Esophagus (tissue), 2 donors: ENCODE measurements around the gene TTC39C. TPM values are rescaled to one million over a fixed set of nuclear protein-coding genes. Genes with fewer than 3 reads are reported as not detected.
"Not testable (repeated sequence)": the region's sequence is repeated elsewhere in the genome, so short reads cannot be mapped to it uniquely, and the experiment has no call there.

Experiments used
- H3K27ac ChIP-seq, 2 donors: one replicate each; pipeline ENCODE4 v1.5.1; 2013; ENCODE audit warnings: low read depth in 2 of 2, mild to moderate bottlenecking in 2 of 2, inconsistent platforms in 1 of 2, low read length in 1 of 2, moderate library complexity in 1 of 2
- H3K27me3 ChIP-seq, 2 donors: one replicate each; pipeline ENCODE4 v1.6.1; 2013; ENCODE audit warnings: low read length in 2 of 2, control low read depth in 1 of 2, mild to moderate bottlenecking in 1 of 2; ENCODE audit not compliant: insufficient read depth in 2 of 2, control insufficient read depth in 1 of 2
- H3K36me3 ChIP-seq, 2 donors: one replicate each; pipeline ENCODE4 v1.6.1; 2013; ENCODE audit warnings: low read length in 1 of 2; ENCODE audit not compliant: control insufficient read depth in 2 of 2, insufficient read depth in 2 of 2
- H3K4me1 ChIP-seq, 2 donors: one replicate each; pipeline ENCODE4 v1.6.1; 2013; ENCODE audit warnings: low read length in 1 of 2; ENCODE audit not compliant: control insufficient read depth in 2 of 2, insufficient read depth in 2 of 2
- H3K4me3 ChIP-seq, 2 donors: one replicate each; pipeline ENCODE4 v1.5.1; 2013; ENCODE audit warnings: low read length in 2 of 2, mild to moderate bottlenecking in 2 of 2, low read depth in 1 of 2, moderate library complexity in 1 of 2
- H3K9me3 ChIP-seq, 2 donors: one replicate each; pipeline ENCODE4 v1.6.1; 2013; ENCODE audit warnings: mild to moderate bottlenecking in 2 of 2, low read depth in 1 of 2, low read length in 1 of 2, moderate library complexity in 1 of 2; ENCODE audit not compliant: control insufficient read depth in 2 of 2, insufficient read depth in 1 of 2
- WGBS, 2 donors: extraction: QIAGEN DNeasy Blood & Tissue Kit; methylation state at CpG; one replicate each; pipeline ENCODE4 v1.1.7; 2013; 5-methylcytosine and 5-hydroxymethylcytosine counted together
- polyA plus RNA-seq, 2 donors: library from polyadenylated mRNA; stranded (reverse); fragments of 200-250 nt; gene quantifications; one replicate each; pipeline ENCODE4 v1.2.3, GENCODE V29; 2013
- donor health status: healthy with polysubstance abuse.
- donor health status: Bipolar disorder and iron deficiency.

Gene TTC39C
- polyA plus RNA-seq, 2 donors, result 8.5 to 11.2 TPM

DNA sequence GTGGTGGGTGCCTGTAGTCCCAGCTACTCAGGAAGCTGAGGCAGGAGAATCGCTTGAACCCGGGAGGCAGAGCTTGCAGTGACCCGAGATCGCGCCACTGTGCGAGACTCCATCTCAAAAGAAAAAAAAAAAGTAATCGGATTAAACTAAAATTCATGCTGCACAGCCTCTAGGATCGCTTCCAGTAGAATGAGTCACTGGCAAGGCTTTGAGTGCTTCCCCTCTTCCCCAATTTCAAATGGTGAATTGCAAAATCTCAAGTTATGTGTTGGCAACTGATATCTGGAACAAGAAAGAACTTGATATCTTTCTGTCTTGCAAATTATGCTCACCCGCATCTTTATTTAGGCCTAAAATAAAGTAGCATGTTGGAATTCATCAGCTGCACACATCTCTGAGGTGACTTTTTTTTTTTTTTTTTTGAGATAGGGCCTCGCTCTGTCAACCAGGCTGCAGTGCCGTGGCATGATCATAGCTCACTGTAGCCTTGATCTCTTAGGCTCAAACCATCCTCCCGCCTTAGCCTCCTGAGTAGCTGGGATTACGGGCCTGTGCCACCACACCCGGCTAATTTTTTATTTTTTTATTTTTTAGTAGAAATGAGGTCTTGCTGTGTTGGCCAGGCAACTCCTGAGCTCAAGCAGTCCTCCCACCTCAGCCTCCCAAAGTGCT, 12.7 kb downstream of the TTC39C start:
- Histone ChIP-seq H3K9me3 (no peaks in the 10 kb centered on the region), H3K4me3 (no peak overlapping the region), H3K36me3 (no peaks in the 10 kb centered on the region), H3K27me3 (no peaks in the 10 kb centered on the region), H3K4me1 (peaks cover 6 to 9% of the 10 kb centered on the region in 2 donors), H3K27ac (peak overlapping the region; percentile 86 to 91)
- 38 to 54% methylated on average over 14 of the region's 14 CpGs for WGBS, 2 donors

DNA sequence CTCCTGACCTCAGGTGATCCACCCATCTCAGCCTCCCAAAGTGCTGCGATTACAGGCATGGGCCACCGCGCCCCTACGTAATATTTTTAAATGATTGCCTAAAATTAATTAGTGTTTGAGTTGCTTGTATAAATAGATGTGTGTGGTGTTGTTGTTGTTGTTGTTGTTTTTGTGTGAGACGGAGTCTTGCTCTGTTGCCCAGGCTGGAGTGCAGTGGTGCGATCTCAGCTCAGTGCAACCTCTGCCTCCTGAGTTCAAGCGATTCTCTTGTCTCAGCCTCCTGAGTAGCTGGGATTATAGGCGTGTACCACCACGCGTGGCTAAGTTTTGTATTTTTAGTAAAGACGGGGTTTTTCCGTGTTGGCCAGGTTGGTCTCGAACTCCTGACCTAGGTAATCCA, 14.4 kb downstream of the TTC39C start:
- not testable (repeated sequence) for H3K27me3 ChIP-seq, H3K9me3 ChIP-seq, H3K4me3 ChIP-seq, H3K27ac ChIP-seq, H3K4me1 ChIP-seq, H3K36me3 ChIP-seq
- WGBS, 2 donors, result 96% methylated on average over 13 of the region's 13 CpGs

DNA sequence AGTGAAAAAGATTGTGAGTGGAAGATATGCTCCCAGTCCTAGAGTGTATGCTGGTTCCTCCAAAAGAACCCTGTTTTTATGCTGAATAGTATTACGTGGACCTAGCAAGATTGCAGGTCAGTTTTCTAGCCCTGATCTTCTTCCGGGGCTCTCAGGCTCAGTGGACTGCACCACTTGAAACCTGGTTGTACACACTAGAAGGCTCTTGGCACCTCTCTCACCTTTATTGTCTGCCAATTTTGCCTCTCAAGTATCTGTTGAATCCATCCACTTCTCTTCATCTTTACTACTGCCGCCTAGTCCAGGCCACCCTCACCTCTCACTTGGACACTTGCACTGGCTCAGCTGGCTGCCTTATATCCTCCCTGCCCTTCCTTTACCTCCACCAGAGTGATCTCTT, 16.8 kb downstream of the TTC39C start:
- H3K4me3 ChIP-seq, result no peak overlapping the region
- no peaks in the 10 kb centered on the region for H3K4me1 ChIP-seq
- H3K9me3 ChIP-seq, result no peaks in the 10 kb centered on the region
- H3K27ac ChIP-seq, result no peak overlapping the region
- H3K36me3 ChIP-seq, result peaks cover 0 to 2% of the 10 kb centered on the region in 2 donors
- WGBS, 2 donors, result 90 to 100% methylated on average over 3 of the region's 3 CpGs
- no peaks in the 10 kb centered on the region for H3K27me3 ChIP-seq

DNA sequence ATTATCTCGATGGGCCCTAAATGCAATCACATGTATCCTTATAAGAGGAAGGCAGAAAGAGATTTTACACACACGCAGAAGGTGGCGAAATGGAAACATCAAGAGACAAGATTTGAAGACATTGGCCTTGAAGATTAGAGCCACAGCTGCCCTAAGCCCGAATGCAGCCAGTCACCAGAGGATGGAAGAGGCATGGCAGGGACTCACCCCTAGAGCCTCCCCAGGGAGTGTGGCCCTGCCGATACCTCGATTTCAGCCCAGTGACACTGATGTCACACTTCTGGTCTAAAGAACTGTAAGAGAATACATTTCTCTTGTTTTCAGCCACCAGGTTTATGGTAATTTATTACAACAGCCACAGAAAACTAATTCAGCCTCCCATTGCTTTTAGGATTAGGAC, 17.4 kb downstream of the TTC39C start:
- Histone ChIP-seq H3K9me3 (no peaks in the 10 kb centered on the region), H3K36me3 (peaks cover 0 to 2% of the 10 kb centered on the region in 2 donors), H3K27me3 (no peaks in the 10 kb centered on the region), H3K27ac (no peak overlapping the region), H3K4me1 (no peaks in the 10 kb centered on the region), H3K4me3 (no peak overlapping the region)
- 94 to 96% methylated on average over 6 of the region's 6 CpGs for WGBS, 2 donors

DNA sequence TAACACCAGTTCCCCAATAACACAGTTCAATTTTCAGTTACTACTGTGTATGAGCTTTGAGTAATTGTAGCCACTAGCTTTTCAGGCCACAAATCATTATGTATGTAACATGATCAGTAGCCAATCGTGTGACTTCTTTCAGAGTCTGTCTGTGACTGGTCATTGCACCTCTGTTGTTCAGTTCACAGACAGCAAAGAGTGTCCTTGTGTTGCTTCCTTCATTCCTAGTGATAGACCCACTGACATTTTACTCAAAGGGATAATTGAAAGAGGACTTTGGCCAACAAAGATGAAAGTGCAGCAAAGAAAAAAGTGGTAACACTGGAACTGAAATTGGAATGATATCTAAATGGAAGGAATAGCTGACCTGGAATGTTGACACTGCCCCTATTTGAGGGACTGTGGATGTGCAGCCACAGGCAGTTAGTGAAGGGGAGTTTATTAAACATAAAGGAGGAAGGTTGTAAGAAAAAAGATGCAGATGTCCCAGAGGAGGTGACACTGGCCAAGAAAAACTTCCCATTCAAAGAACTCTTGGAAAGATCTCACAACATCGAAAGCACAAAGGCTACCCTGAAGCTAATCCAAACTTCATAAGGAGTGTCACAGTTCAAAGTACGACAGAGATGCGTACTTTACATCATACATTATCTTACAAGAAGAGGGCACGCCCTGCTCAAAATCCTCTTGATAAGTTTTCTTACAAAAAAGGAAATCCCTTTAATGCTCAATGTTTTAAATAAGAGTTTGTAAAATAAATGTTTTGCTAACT, 19.3 kb downstream of the TTC39C start:
- Histone ChIP-seq H3K4me1 (no peaks in the 10 kb centered on the region), H3K4me3 (no peak overlapping the region), H3K27me3 (no peaks in the 10 kb centered on the region), H3K27ac (no peak overlapping the region), H3K36me3 (peaks cover 0 to 2% of the 10 kb centered on the region in 2 donors), H3K9me3 (no peaks in the 10 kb centered on the region)
- 63 to 70% methylated on average over 5 of the region's 5 CpGs for WGBS, 2 donors

DNA sequence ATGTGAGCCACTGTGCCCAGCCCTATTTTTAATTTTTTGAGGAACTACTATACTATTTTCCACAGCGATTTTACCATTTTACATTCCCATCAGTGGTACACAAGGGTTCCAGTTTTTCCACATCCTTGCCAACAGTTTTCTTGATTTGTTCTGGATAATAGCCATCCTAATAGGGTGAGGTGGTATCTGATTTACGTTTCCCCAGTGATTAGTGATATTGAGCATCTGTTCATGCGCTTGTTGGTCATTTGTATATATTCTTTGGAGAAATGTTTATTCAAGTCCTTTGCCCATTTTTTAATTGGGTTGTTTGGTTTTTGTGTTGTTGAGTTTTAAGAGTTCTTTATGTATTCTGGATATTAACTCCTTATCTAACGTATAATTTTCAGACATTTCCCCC, 20.8 kb downstream of the TTC39C start:
- H3K4me1 ChIP-seq, result no peaks in the 10 kb centered on the region

DNA sequence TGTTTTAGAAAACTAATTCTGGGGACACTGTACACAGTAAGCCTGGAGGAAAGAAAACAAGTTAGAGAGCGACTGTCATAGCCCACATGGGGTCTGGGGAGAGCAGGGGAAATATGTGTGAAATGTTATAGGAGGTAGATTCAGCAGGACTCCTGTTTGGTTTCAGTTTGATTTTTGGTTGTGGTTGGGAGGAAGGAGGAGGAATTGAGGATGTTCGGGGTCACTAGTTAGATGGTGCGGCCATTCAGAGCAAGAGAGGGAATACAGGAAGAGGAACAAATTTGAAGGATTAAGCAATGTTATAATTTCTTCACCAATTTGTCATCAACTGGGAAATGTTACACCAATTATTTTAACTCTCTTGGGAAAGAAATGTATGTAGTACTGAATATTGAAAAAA, 25.1 kb downstream of the TTC39C start:
- Histone ChIP-seq H3K4me1 (peaks cover 0 to 3% of the 10 kb centered on the region in 2 donors), H3K4me3 (no peak overlapping the region), H3K27me3 (no peaks in the 10 kb centered on the region), H3K9me3 (no peaks in the 10 kb centered on the region), H3K27ac (no peak overlapping the region), H3K36me3 (no peaks in the 10 kb centered on the region)
- WGBS, 2 donors, result 89% methylated on average over 3 of the region's 3 CpGs

More for the DNA sequence above, 20.8 kb downstream of the TTC39C start:
- Histone ChIP-seq H3K36me3 (peaks cover 0 to 2% of the 10 kb centered on the region in 2 donors), H3K4me3 (no peak overlapping the region), H3K27ac (no peak overlapping the region), H3K9me3 (no peaks in the 10 kb centered on the region), H3K27me3 (no peaks in the 10 kb centered on the region)
- WGBS, 2 donors, result 94% methylated on average over 4 of the region's 4 CpGs

DNA sequence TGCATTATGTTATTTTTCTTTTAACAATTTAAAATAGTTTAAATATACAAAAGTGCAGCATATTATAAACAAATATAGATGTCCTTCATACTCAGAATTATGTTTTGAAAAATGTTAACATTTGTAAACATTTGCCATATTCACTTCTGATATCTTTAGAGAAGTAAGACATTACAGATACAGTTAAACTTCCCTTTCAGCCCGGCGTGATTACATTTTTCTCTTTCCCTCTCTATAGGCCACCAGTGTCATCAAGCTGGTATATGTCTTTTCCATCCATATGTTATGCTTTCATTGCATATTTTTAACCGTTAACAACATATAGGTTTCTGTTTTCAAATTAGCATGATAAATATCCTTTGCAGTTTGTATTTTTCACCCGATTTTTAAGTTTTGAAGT, 27.1 kb downstream of the TTC39C start:
- WGBS, 2 donors, result 94 to 97% methylated on average over 4 of the region's 4 CpGs

DNA sequence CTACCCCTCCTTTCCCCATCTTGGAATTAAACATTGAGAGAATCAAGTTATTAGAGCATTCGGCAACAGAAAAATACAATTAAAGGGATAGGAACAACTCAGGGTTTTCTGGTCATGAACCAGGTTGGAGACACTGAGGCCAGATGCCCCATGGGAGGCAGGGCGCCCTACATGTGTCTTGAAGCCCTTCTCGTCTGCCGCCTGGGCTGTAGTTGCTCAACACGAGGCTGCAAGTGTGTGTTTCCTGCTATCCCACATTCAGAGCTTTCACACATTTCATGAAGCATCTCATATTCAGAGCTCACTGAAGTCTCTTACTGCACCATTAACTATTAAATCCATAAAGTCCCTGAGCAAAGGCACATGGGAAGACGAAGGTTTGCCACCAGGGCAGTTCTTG, 28.8 kb downstream of the TTC39C start:
- H3K27me3 ChIP-seq, result no peaks in the 10 kb centered on the region
- peaks cover 0 to 3% of the 10 kb centered on the region in 2 donors for H3K4me1 ChIP-seq
- WGBS, 2 donors, result 87 to 88% methylated on average over 6 of the region's 6 CpGs
- no peaks in the 10 kb centered on the region for H3K36me3 ChIP-seq
- H3K4me3 ChIP-seq, result no peak overlapping the region
- no peaks in the 10 kb centered on the region for H3K9me3 ChIP-seq
- H3K27ac ChIP-seq, result no peak overlapping the region

More for the DNA sequence above, 27.1 kb downstream of the TTC39C start:
- H3K36me3 ChIP-seq, result no peaks in the 10 kb centered on the region
- H3K4me1 ChIP-seq, result peaks cover 0 to 3% of the 10 kb centered on the region in 2 donors
- H3K9me3 ChIP-seq, result no peaks in the 10 kb centered on the region
- no peak overlapping the region for H3K27ac ChIP-seq
- H3K27me3 ChIP-seq, result no peaks in the 10 kb centered on the region
- H3K4me3 ChIP-seq, result no peak overlapping the region

DNA sequence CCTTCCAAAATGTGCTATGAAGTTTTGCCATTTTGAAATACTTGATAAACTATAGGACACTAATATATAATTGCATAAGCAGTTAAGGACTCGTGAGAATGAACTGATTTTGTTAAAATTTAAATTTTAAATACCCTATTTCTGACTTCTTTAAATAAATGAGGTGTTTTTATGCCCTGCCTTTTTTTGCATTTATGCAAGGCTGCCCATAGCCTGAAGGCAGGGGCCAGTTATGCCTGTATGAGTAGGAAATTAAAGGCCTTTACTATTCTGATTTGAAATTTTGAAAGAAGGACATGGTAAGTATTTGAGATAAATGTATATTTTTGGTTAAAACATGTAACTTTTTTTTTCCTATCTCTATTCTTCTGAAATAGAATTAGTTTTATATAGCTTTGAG, 33.7 kb downstream of the TTC39C start:
- Histone ChIP-seq H3K27me3 (no peaks in the 10 kb centered on the region), H3K9me3 (no peaks in the 10 kb centered on the region), H3K27ac (no peak overlapping the region), H3K4me3 (no peak overlapping the region), H3K36me3 (no peaks in the 10 kb centered on the region), H3K4me1 (peaks cover 0 to 3% of the 10 kb centered on the region in 2 donors)
- 97 to 99% methylated on average over 1 of the region's 1 CpG for WGBS, 2 donors
